Thoracic aorta (tissue), 2 donors: ENCODE data around the gene MLN. TPM values are rescaled to one million over a fixed set of nuclear protein-coding genes. Genes with fewer than 3 reads are reported as not detected.

Source experiments
- ATAC-seq: fragments of 150-250 bp; one replicate; pipeline ENCODE4 v1.8.0; 2017; ENCODE audit warnings: low read depth; ENCODE audit not compliant: insufficient number of reproducible peaks, low FRiP score
- DNase-seq: peaks from one replicate; pipeline ENCODE4 v3.0.0-alpha.2; 2020; ENCODE audit warnings: low spot score
- H3K27ac ChIP-seq, 2 donors: fragments of 200-600 bp; sonication (generic); 1 replicate in 1 of 2; 2 replicates in 1 of 2; pipeline ENCODE4 v1.5.1; 2016; ENCODE audit warnings: mild to moderate bottlenecking in 2 of 2, moderate library complexity in 2 of 2
- H3K27me3 ChIP-seq: fragments of 200-600 bp; sonication (generic); replicated peaks from 2 replicates; pipeline ENCODE4 v1.6.0; 2016; ENCODE audit warnings: mild to moderate bottlenecking; ENCODE audit not compliant: insufficient read depth
- H3K36me3 ChIP-seq: fragments of 200-600 bp; sonication (generic); one replicate; pipeline ENCODE4 v1.5.1; 2016
- H3K4me1 ChIP-seq, 2 donors: fragments of 200-600 bp; sonication (generic); 1 replicate in 1 of 2; 2 replicates in 1 of 2; pipeline versions ENCODE4 v1.5.1 to v1.6.0; 2016; ENCODE audit warnings: low read depth in 2 of 2, mild to moderate bottlenecking in 1 of 2; ENCODE audit not compliant: control insufficient read depth in 1 of 2
- H3K4me3 ChIP-seq: fragments of 200-600 bp; sonication (generic); 2 replicates; pipeline ENCODE4 v1.5.1; 2016; ENCODE audit warnings: mild to moderate bottlenecking
- H3K9me3 ChIP-seq: fragments of 200-600 bp; sonication (generic); 2 replicates; pipeline ENCODE4 v1.5.1; 2016
- total RNA-seq, 2 donors: library from RNA; depleted of rRNA; stranded (reverse); fragments of >200 nt; gene quantifications; one replicate each; pipeline versions ENCODE4 v1.1.0 to v1.2.3, GENCODE V29; 2016
- TF ChIP-seq, protein P1 (sequence below): fragments of 200-600 bp; sonication (generic); IDR thresholded peaks from one replicate; pipeline ENCODE4 v1.5.1; 2019; ENCODE audit warnings: antibody characterized with exemption

The MLN gene
- total RNA-seq, 2 donors from 2014 or later, result not detected

DNA sequence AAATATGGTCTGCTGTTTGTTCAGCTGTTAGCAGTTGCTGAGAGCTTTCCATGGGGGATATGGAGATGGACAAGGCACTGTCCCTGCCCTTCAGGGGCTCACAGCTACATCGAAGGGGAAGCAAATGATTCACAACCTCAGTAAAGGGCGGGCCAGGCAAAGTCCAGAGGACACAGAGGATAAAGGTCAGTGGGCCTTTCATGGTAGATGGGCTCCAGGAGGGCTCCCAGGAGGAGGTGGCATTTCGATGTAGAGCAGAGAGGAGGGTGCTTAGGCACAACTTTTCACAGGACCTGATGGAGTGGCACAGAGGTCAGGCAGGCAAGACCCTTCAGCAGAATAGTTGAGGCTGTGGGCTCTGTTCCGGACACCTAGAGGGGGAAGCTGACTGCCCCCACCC lies 15.2 kb upstream of the MLN start:
- TF ChIP-seq, protein P1, sequence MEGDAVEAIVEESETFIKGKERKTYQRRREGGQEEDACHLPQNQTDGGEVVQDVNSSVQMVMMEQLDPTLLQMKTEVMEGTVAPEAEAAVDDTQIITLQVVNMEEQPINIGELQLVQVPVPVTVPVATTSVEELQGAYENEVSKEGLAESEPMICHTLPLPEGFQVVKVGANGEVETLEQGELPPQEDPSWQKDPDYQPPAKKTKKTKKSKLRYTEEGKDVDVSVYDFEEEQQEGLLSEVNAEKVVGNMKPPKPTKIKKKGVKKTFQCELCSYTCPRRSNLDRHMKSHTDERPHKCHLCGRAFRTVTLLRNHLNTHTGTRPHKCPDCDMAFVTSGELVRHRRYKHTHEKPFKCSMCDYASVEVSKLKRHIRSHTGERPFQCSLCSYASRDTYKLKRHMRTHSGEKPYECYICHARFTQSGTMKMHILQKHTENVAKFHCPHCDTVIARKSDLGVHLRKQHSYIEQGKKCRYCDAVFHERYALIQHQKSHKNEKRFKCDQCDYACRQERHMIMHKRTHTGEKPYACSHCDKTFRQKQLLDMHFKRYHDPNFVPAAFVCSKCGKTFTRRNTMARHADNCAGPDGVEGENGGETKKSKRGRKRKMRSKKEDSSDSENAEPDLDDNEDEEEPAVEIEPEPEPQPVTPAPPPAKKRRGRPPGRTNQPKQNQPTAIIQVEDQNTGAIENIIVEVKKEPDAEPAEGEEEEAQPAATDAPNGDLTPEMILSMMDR, result no peak
- Histone ChIP-seq H3K27ac (no peak overlapping the region), H3K36me3 (no peaks in the 10 kb centered on the region), H3K9me3 (no peaks in the 10 kb centered on the region), H3K27me3 (no peaks in the 10 kb centered on the region), H3K4me3 (no peak overlapping the region), H3K4me1 (no peaks in the 10 kb centered on the region)
- no peak for DNase-seq
- ATAC-seq, result no peak

- no peaks in the 10 kb centered on the region for H3K9me3 ChIP-seq
- ATAC-seq (no peak), DNase-seq (no peak)
- TF ChIP-seq, protein P1, result no peak
- no peaks in the 10 kb centered on the region for H3K4me1 ChIP-seq
- H3K4me3 ChIP-seq, result no peak overlapping the region
- H3K27me3 ChIP-seq, result no peaks in the 10 kb centered on the region
- H3K27ac ChIP-seq, result no peak overlapping the region
- no peaks in the 10 kb centered on the region for H3K36me3 ChIP-seq
These were observed 14.5 kb upstream of the MLN start for GRCh38 chr6:33818293-33818692.

DNA sequence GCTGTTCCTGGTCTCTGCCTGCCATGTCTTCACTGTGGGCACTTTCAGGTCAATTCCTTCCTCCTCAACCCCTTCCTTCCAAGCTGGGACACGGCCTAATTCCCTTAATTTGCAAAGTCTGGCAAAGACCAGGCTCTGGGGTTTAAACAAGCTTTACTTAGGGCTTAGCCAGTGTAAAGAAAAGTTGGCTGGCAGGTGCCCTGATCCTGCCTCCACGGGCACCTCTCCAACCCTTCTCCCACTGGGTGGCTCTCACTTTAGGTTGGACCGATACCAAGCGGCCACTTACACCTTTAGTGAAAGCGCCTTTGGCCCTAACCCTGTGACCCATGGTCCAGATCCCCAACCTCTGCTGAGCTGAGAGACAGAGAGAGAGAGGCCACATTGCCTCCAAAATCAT lies 13.7 kb upstream of the MLN start:
- DNase-seq (no peak), ATAC-seq (no peak)
- Histone ChIP-seq H3K27me3 (no peaks in the 10 kb centered on the region), H3K9me3 (no peaks in the 10 kb centered on the region), H3K27ac (no peak overlapping the region), H3K36me3 (no peaks in the 10 kb centered on the region), H3K4me3 (no peak overlapping the region), H3K4me1 (no peaks in the 10 kb centered on the region)
- TF ChIP-seq, protein P1, result no peak

- Histone ChIP-seq H3K9me3 (no peaks in the 10 kb centered on the region), H3K4me1 (no peaks in the 10 kb centered on the region), H3K27ac (no peak overlapping the region), H3K36me3 (no peaks in the 10 kb centered on the region), H3K4me3 (no peak overlapping the region), H3K27me3 (no peaks in the 10 kb centered on the region)
- TF ChIP-seq, protein P1, result no peak
- no peak for ATAC-seq
- DNase-seq, result no peak
These were observed 13.1 kb upstream of the MLN start for GRCh38 chr6:33816911-33817310.

GRCh38 chr6:33815854-33816253 lies 12.1 kb upstream of the MLN start:
- no peak overlapping the region for H3K27ac ChIP-seq
- no peaks in the 10 kb centered on the region for H3K4me1 ChIP-seq
- no peak for ATAC-seq
- H3K36me3 ChIP-seq, result no peaks in the 10 kb centered on the region
- H3K27me3 ChIP-seq, result no peaks in the 10 kb centered on the region
- no peak for DNase-seq
- H3K4me3 ChIP-seq, result no peak overlapping the region
- TF ChIP-seq, protein P1, result no peak
- no peaks in the 10 kb centered on the region for H3K9me3 ChIP-seq
